Raji (cell line): Measurements from ENCODE around the gene INSL3.

Experiments
- POLR2A ChIP-seq: IDR thresholded peaks from 2 replicates; pipeline ENCODE4 v1.6.1; 2011; ENCODE audit warnings: low read depth, low read length, control low read depth; ENCODE audit not compliant: insufficient read depth

The INSL3 gene

DNA sequence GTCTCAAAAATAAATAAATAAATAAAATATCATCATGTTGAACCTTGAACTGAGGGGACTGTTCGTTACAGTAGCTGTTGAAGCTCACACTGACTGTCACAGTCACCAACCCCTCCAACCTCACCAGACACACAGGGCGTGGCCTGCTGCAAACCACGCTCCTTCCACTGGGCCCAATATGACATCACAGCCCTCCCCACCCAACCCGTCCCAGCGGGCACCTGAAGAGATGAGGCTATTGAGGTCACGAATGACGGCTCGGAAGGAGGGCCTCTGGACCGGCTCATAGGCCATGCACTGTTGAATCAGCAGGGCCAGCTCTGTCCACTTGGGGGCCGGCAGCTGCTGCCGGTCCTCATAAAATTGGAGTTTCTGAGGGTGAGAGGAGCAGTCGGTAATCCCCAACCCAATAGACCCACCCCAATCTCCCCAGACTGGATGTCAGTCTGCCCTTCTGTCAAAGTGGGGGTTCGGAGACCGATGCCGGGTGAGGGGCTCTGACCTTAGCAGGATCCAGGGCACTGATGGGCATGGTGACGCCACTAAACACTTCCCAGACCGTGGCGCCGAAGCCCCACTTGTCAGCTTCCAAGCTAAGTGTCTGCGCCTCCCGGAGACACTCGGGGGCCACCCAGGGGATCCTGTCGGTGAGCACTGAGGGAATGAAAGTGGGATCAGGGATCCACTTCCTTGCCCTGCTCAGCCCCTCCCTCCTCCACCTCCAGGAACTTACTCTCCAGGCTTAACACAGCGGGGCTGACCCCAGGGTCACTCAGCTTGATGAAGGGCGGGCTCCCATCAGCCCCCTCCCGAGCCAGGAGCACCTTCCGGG is 13.2 kb upstream of the INSL3 start:
- TF ChIP-seq POLR2A: no peak

- TF ChIP-seq POLR2A: no peak
Measured at GRCh38 chr19:17832443-17833208, 11.3 kb upstream of the INSL3 start.

DNA sequence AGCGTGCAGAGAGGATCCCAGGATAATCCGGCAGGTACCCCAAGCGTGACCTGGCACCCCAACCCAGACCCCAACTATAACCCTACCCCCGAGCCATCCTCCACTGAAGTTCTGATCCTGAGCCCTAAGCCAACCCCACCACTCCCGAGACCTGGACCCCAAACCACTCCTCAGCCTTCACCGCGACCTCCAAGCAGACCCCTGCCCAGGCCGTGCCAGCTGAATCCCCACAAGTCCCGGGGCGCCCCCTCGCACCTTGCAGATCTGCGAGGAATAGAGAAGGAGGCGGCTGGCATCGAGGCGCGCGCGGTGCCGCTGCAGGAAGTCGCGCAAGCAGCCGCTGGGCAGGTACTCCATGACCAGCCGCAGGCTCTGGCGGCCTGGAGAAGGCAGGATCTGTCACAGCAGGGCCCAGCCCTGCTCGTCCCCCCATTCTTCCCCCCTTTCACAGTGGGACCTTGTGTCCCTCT is 10.1 kb upstream of the INSL3 start:
- no peak for TF ChIP-seq POLR2A

DNA sequence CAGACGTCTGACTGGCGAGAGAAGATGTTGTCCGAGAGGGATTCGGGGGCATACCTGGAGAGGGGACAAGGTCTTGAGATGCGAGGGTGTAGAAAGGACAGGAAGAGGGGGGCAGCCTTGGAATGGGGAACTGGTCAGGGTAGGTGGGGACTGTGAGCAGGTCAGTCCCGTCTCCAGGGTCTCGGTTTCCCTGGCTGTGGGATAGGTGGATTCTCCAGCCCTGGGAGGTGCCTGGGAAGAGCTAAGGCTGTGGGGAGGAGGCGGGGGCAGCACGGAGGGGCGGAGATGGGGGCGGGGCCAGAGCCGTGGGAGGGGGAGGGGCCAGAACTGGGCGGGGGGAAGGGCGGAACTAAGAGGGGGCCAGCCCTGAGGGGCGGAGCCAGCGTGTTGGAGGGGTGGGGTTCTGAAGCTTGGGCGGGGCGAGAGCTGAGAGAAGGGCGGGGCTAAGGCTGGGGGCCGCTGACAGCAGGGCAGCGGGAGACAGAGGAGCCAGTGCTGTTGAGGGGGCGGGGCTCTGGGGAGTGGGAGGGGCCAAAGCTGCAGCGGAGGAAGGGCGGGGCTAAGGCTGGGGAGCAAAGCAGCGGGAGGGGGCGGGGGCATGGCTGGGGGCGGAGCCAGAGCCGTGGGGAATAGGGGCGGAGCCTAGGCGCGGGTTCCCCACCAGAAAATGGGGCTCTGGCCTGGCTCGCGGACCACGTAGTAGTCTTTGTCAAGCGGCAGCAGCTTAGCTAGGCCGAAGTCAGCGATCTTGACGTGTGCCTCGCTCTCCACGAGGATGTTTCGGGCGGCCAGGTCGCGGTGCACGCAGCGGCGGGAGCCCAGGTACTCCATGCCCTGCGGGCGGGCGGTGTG is 9.5 kb upstream of the INSL3 start:
- TF ChIP-seq POLR2A: no peak

GRCh38 chr19:17829855-17830566 is 8.7 kb upstream of the INSL3 start:
- TF ChIP-seq POLR2A: no peak

DNA sequence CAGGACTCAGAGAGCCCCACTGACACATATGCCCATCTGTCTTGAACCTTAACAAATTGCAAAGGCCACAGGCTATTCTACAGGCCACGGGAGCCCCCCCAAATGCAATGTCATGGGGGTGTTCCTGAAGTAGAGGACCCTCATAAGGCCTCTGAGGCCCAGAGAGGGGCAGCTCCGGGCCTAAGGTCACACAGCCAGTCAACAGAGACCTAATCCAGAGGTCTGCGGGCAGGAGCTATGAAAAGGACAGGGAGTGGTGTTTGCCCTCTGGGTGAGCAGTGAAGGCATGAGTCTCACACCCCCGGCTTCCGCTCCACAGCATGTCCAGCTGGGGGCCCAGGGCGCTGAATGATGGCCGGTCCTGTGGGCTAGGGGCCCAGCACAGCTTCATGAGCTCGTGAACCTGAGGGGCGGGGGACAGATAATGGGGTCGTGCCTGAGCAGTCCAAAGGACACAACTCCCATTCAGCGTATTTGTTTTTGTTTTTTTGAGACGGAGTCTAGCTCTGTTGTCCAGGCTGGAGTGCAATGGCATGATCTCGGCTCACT is 5.3 kb upstream of the INSL3 start:
- no peak for TF ChIP-seq POLR2A

- no peak for TF ChIP-seq POLR2A
Measured at GRCh38 chr19:17824339-17824738, 3.0 kb upstream of the INSL3 start.

GRCh38 chr19:17817668-17818363 is 3.5 kb downstream of the INSL3 start:
- no peak for TF ChIP-seq POLR2A

DNA sequence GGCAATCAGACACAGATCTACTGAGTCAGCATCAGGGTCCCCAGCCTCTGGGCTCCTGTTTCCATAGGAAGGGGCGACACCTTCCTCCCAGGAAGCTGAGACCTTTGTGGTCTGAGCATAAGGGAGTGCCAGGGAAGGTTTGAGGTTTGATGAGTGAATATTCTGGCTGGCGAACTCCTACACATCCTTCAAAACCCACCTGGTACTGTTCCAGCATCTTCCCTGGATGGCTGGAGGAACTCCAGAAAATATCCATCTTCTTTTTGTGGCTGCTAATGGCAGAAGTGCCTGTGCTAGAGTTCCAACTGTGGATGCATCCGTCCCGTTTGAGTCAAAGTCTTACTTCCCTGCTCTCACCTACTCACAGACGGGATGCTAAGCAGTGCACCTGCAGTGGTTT is 9.2 kb downstream of the INSL3 start:
- no peak for TF ChIP-seq POLR2A

GRCh38 chr19:17811681-17812080 is 9.6 kb downstream of the INSL3 start:
- TF ChIP-seq POLR2A: no peak

DNA sequence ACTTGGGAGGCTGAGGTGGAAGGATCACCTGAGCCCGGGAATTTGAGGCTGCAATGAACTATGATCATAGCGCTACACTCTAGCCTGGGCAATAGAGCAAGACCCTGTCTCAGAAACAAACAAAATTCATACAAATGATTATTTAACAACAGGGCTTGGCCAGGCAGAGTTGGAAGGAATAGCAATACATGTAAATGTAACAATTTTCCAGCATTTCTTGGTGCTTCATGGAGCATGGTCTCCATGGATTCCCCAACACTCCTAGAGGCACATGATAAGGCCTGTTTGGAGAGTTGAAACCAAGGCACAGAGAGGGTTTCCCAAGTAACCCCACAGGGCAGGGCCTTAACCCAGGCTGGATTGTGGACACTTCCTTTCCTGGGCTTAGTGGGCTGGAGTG is 10.2 kb downstream of the INSL3 start:
- TF ChIP-seq POLR2A: no peak

DNA sequence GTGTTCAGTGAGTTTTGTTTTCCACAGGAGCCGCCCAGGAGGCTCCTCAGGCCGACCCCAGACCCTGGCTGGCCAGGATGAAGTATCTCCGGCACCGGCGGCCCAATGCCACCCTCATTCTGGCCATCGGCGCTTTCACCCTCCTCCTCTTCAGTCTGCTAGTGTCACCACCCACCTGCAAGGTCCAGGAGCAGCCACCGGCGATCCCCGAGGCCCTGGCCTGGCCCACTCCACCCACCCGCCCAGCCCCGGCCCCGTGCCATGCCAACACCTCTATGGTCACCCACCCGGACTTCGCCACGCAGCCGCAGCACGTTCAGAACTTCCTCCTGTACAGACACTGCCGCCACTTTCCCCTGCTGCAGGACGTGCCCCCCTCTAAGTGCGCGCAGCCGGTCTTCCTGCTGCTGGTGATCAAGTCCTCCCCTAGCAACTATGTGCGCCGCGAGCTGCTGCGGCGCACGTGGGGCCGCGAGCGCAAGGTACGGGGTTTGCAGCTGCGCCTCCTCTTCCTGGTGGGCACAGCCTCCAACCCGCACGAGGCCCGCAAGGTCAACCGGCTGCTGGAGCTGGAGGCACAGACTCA is 13.5 kb downstream of the INSL3 start:
- no peak for TF ChIP-seq POLR2A

DNA sequence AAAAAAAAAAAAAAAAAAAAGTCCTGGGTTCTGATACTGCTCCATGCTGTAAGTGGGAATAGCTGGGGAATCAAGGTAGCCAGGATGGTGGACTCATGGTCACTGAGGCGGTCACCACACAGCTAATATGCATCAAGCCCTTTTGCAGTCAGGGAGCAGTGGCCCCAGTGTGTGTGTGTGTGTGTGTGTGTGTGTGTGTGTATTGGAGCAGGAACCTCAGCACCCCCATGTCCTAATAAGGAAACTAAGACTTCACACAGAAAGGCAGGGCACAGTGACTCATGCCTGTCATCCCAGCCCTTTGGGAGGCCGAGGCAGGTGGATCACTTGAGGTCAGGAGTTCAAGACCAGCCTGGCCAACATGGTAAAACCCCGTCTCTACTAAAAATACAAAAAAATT is 14.4 kb downstream of the INSL3 start:
- TF ChIP-seq POLR2A: no peak

DNA sequence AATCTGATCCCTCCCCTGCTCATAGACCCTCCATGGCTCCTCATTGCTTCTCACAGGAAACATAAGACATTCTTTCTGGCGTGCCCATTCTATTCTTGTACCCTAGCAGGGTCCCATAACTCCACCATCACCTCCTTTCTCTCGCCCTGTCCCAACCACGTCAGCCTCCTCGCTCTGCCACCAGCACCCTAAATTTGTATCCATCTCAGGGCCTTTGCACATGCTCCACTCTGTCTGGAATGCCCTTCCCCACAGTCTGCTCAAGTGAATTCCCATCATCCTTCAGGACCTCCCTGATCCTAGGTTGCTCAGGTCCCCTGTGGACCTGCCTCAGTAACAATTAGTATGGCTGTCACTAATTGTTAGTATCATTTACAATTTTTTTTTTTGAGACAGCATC is 15.9 kb downstream of the INSL3 start:
- TF ChIP-seq POLR2A: no peak
